Prostate gland (tissue), 2 donors: ENCODE data around the gene TIAM2.

Experiments
- POLR2A ChIP-seq: fragments of 450-650 bp; IDR thresholded peaks from one replicate; pipeline ENCODE4 v1.6.1; 2016; ENCODE audit warnings: antibody characterized with exemption, mild to moderate bottlenecking
- TF ChIP-seq, protein P1 (sequence below), 4 experiments: fragments of 200-600 bp in 2 of 4; fragments of 450-650 bp in 2 of 4; sonication (generic) in 2 of 4; IDR thresholded peaks; 1 replicate in 3 of 4; 2 replicates in 1 of 4; pipeline ENCODE4 v1.5.1; 2016 to 2019; ENCODE audit warnings: antibody characterized with exemption in 4 of 4, mild to moderate bottlenecking in 2 of 4, moderate library complexity in 2 of 4

DNA sequence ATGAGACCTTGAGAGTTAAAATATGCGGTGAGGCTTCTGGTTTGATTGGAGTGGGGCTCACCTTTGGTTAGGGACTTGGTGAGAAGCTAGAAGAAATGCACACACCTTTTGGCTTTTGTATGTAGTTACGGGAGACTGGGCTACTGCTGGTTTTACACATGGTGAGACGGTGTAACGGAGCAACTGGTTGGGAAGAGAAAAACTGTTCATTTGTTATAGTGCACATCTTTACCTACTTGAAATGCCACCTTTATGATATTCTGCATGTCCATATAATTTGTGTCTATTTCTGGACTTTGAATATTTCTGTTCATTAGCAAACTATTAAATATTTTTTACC is 31.6 kb downstream of the TIAM2 start:
- TF ChIP-seq POLR2A = no peak
- TF ChIP-seq, protein P1, sequence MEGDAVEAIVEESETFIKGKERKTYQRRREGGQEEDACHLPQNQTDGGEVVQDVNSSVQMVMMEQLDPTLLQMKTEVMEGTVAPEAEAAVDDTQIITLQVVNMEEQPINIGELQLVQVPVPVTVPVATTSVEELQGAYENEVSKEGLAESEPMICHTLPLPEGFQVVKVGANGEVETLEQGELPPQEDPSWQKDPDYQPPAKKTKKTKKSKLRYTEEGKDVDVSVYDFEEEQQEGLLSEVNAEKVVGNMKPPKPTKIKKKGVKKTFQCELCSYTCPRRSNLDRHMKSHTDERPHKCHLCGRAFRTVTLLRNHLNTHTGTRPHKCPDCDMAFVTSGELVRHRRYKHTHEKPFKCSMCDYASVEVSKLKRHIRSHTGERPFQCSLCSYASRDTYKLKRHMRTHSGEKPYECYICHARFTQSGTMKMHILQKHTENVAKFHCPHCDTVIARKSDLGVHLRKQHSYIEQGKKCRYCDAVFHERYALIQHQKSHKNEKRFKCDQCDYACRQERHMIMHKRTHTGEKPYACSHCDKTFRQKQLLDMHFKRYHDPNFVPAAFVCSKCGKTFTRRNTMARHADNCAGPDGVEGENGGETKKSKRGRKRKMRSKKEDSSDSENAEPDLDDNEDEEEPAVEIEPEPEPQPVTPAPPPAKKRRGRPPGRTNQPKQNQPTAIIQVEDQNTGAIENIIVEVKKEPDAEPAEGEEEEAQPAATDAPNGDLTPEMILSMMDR (IDR thresholded peaks at IDR 0.05) = no peak
